T-helper 1 cell (primary cell): ENCODE data around the gene UBL3.

Source experiments
- DNase-seq, 5 donors: peaks; one replicate each; pipeline ENCODE4 v3.0.0-alpha.2; 2012 to 2020
- total RNA-seq, 4 donors: gene quantifications; one replicate each; lab custom pipeline; 2026; lab: John Stamatoyannopoulos, UW

The UBL3 gene
- total RNA-seq = 59.2 to 127 (median 86.0) reads per million in 4 donors

GRCh38 chr13:29850213-29850898 lies at the start of gene UBL3:
TSS of gene UBL3 (minus strand) at chr13:29850617. CDS start at chr13:29849538, 1,079 bp downstream.
- peak; percentile 86 to 97 (median 90) for DNase-seq

- DNase-seq = no peak
These were observed 46.7 kb upstream of the UBL3 start for GRCh38 chr13:29897102-29897501.

GRCh38 chr13:29893438-29893837 lies 43.0 kb upstream of the UBL3 start:
- no peak for DNase-seq

- no peak for DNase-seq
These were observed 41.7 kb upstream of the UBL3 start for GRCh38 chr13:29892151-29892550.

DNA sequence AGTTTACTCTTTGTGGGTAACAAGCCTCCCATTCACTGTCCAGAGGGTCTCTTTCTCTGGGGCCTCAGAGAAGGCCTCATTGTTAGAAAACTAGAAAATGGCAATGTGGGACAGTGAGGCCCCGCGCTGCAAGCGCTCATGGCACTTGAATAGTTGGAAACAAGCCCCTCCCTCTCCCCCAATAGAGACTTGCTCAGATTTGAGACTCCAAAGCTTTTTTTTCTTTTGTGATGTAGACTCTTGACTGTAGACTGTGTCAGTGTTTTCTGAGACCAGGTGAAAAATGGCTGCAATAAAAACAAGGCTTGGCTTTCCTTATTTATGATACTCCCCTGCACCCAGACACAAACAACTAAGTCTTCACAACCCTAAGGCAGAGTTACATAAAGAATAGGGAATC lies 38.7 kb upstream of the UBL3 start:
- no peak for DNase-seq

DNA sequence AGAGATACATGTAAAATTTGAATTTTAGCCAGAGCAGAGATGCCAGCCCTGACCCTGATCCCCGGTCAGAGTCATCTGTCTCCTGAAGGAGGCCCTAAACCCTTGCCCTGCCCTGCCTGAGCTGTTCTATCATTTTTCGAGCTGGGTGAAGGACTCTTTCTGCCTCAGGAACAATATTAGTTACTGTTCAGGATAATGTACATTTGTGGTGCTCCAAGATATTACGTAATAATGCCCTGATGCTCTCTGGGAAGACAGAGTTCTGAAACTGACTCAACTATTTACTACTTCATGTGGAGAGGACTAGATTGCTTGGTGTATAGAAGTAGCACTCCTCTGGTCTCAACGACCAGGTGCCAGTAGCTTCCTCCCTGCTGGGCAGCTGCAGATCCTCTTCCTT lies 37.9 kb upstream of the UBL3 start:
- DNase-seq = no peak

DNA sequence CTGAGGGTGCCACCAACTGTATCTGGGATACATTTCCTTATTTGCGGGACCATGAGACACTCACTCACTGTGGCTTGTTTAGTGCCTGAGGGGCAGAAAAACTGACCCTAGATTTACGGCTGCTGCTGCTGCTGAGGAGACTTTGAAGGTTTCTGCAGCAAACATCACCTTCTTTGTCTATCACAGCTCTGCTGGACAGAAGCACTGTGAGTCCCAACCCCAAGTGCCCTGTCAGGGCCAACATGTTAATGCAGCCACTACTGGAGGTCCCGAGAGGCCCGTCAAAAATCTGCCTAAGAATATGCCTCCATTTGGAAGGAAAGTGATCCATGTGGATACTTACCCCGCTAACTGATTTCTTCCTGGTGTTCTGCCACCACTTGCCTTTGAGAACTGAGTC lies 37.3 kb upstream of the UBL3 start:
- no peak for DNase-seq

DNA sequence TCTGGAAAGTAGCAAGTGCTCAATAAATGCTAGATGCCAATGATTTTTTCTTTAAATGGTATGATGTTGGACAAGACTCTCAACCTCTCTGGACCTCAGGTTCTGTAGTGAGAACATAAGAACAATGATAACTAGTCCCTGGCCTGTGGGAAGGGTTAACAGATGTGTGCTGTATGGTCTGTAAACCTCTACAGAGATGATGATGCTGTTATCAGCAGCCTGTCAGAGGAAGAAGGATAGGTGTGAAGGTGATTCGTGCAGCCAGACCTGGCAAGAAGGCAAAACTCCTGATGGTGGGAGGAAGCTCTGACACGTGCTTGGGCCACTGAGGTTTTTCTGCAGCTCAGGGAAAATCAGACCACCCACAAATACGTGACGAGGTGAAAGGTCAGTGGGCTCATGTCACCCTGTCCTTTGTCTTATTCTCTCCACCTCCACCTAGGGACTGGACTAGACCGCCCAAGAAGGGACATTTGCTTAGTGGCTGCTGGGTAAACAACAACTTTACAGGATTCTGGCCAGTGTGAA lies 36.7 kb upstream of the UBL3 start:
- no peak for DNase-seq

GRCh38 chr13:29886446-29886845 lies 36.0 kb upstream of the UBL3 start:
- DNase-seq = no peak

GRCh38 chr13:29885989-29886388 lies 35.6 kb upstream of the UBL3 start:
- DNase-seq = no peak

DNA sequence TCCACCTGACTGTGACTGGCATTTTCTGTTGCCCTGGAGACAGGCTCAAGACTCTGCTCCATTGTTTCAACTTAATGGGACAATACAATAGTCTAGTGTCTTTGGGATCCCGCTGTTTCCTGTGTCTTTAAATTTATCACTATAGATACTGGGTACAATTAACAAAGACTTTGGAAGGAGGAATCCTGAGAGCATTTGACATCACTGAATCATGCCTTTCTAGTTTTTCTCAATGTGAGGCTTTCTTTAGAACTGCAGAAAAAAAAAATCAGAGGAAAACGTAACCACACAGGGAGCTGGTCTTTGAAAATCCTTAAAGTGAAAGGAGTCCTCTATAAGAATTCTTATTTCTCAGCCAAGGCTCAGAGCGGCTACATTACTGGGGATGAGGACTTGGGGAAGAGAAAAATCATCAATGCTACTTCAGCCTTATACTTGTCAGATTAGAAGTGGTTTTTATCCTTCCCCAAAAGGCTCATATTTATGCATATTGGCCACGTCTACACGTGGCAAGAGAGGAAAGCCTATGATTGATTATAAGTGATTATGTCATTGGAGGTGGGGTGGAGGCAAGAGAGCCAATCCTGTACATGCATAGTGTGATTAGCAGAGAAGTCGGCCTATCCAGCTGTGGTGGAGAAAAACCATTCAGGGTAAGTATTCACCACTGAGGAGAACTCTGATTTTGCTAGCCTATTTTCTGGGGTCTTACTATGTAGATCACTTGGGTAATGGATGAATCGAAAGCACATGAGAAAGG lies 34.4 kb upstream of the UBL3 start:
- DNase-seq = no peak

DNA sequence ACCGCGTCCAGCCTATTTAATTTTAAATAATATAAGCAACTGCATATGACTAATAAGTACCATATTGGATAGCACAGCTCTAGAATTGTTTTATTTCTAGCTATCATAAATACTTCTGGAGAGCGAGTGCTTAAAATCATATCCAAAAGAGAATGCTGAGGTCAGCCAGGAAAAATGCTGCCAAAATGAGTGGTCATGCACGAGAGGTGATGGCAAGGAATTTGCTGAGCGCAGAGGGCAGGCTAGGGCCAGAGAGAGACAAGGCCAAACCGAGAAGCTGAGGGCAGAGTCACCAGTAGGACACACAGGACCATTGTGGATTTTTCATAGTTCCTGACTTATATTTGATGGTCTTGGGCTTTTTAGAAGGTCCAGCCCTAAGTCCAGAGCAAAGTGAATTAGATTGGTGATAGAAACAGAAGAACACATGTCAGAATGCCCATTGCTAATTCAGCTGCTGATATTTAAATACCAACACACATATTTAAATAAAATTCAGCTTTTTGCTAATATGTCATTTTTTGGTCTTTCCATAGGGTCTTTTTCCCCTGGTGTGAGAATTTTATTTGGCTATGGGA lies 33.6 kb upstream of the UBL3 start:
- DNase-seq = no peak

DNA sequence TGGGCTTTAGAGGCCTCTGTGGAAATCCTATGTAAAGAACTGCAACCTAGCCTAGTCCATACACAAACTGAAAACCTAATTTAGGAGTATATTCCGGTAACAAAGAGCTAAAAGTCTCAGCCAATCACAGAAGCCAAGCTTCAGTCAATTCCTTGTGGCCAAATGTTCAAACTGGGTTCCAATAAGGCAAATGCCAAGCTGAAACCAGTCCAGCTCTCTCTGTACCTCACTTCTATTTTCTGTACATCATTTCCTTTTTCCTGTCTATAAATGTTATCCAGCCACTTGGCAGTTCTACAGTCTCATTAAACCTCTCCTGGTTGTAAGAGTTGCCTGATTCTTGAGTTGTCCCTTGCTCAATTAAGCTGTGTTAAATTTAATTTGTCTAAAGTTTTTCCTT lies 31.7 kb upstream of the UBL3 start:
- DNase-seq = no peak

DNA sequence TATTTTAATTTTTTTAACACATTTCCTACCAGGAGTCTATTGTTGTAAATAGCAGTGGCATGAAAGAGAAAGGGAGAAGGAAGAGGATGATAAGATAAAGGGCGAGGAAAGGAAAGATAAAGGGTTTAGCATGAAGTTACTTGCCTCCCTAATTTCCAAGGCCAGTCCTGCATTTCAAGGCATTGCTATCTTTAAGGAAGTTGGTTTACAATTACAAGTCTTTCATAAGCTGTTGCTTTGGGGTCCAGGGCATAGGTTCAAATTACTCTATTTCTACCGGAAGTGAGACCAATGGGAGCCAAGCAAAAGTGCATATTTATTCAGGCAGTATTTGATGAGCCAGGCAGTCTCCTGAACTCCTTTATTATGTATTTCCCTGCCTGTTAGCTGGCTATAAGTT lies 27.7 kb upstream of the UBL3 start:
- DNase-seq = no peak

DNA sequence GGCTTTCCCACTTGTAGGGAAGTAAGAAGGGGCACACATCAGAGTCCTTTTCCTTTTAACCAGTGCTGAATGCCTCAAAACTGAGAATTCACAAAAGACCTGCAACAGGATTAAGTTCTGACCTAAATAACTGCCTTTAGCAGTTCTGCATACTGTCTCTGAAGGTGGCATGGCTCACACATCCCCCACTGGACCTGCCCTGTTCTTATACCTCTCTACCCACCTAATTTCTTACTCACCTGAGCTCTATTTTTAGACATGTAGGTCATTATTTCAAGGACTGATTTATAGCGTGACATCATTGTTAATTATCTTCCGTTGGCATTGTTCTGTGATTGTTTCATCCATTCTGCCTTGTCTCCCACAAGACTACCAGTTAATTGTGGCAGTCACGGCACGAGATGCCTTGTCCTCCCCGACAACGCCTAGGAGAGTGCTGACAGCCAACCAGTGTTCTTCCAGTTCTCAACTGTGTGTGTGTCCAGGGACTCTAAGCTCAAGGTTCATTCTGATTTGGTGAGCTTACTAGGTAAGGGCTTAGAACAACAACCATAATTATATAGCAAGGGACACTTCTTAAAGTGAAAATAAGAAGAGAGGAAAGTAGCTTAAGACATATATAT lies 27.1 kb upstream of the UBL3 start:
- DNase-seq = no peak

- DNase-seq = no peak
These were observed 25.2 kb upstream of the UBL3 start for GRCh38 chr13:29875646-29876045.

DNA sequence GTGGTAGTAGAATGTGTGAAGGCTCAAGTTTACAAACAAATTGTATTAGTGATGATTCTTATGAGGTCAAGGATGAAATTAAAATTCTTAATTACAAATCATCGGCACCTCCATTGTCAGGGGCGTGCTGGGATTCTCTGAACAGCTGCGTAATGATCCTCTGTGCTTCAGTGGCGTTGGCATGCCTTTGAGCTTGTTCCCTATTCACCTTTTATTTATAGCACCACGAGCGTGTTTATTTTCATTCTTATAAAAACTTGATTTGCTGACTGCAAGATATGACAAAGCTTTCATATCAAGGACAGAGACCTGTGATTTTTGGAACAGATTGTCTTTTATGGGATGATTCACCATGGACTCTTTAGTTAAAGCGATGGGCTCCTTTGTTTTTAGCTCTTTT lies 18.2 kb upstream of the UBL3 start:
- no peak for DNase-seq

GRCh38 chr13:29865934-29866333 lies 15.5 kb upstream of the UBL3 start:
- no peak for DNase-seq

GRCh38 chr13:29861694-29862110 lies 11.3 kb upstream of the UBL3 start:
- no peak for DNase-seq

DNA sequence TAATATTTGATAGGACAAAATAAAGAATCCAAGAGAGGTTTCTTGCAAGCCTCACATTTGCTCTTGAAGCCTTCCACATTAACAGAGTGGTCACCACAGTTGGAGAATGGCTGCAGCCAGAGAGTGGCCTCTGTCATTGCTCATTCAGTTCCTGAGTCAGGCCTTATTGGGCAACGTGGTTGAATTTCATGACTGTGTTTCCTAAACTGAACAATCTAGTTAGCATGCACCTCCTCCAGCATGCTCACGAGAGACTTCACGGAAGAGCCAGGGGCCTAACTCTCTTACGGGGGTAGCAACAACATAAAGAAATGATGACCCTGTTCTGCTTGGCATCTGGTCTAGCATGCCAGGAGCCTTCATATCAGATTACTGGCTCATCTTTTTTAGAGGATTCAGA lies 9.6 kb upstream of the UBL3 start:
- DNase-seq = no peak

GRCh38 chr13:29858667-29859066 lies 8.2 kb upstream of the UBL3 start:
- peak in 1 of 5 donors; percentile 24 for DNase-seq

GRCh38 chr13:29858231-29858630 lies 7.8 kb upstream of the UBL3 start:
- DNase-seq = no peak

DNA sequence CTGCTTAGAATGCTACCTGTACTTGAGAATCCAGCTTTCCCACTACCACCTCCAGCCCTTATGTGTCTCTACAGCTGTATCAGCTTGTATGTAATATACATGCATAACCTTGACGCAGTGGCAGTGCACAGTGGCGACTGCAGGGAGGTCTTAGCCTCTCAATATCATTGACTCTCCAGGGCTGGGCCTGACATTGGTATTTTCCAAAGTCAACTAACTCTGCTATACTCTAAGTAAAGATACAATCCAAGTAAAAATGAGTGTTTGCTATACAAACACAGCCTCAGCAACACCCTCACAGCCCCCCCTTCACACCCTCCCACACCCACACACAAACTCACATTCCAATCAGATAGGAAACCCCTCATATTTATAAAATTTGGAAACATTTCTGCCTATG lies 6.7 kb upstream of the UBL3 start:
- no peak for DNase-seq
